Esophagus squamous epithelium (tissue), 5 donors: ENCODE data around the gene RALGPS1. TPM values are rescaled to one million over a fixed set of nuclear protein-coding genes. Genes with fewer than 3 reads are reported as not detected.

Experiments used
- DNase-seq: peaks from one replicate; lab custom pipeline; 2025; lab: John Stamatoyannopoulos, UW
- H3K27ac ChIP-seq, 4 donors: fragments of 200-600 bp; sonication (generic); one replicate each; pipeline ENCODE4 v1.5.1; 2016 to 2019; ENCODE audit warnings: mild to moderate bottlenecking in 1 of 4
- H3K27me3 ChIP-seq, 4 donors: fragments of 200-600 bp; sonication (generic); 1 replicate in 3 of 4; 2 replicates in 1 of 4; pipeline versions ENCODE4 v1.5.1 to v1.6.0; 2017 to 2021; ENCODE audit warnings: antibody characterized with exemption in 1 of 4
- H3K36me3 ChIP-seq, 3 donors: fragments of 200-600 bp; sonication (generic); one replicate each; pipeline ENCODE4 v1.5.1; 2016 to 2019
- H3K4me1 ChIP-seq, 3 donors: fragments of 200-600 bp; sonication (generic); one replicate each; pipeline ENCODE4 v1.5.1; 2017 to 2019
- H3K4me3 ChIP-seq, 4 donors: fragments of 200-600 bp; sonication (generic); 1 replicate in 3 of 4; 2 replicates in 1 of 4; pipeline ENCODE4 v1.5.1; 2016 to 2019; ENCODE audit warnings: mild to moderate bottlenecking in 2 of 4, moderate library complexity in 1 of 4
- H3K9me3 ChIP-seq, 3 donors: fragments of 200-600 bp; sonication (generic); one replicate each; pipeline ENCODE4 v1.5.1; 2016 to 2019
- POLR2A ChIP-seq, 4 donors: fragments of 450-650 bp; IDR thresholded peaks; one replicate each; pipeline ENCODE4 v1.6.1; 2017; ENCODE audit warnings: antibody characterized with exemption in 4 of 4, mild to moderate bottlenecking in 4 of 4, moderate library complexity in 3 of 4
- WGBS, 2 donors: methylation state at CpG; one replicate each; pipeline ENCODE4 v1.1.5; 2018; 5-methylcytosine and 5-hydroxymethylcytosine counted together
- intact Hi-C: fragments of 100-400 bp; cut with DNase I; formaldehyde crosslinking; loops from one replicate; pipeline ENCODE4 v1.15.0; 2022
- total RNA-seq, 4 donors: library from RNA; depleted of rRNA; stranded (reverse); fragments of >200 nt; gene quantifications; one replicate each; pipeline ENCODE4 v1.1.0, GENCODE V29; 2016
- TF ChIP-seq, protein P1 (sequence below), 6 experiments: fragments of 450-650 bp in 4 of 6; fragments of 200-600 bp in 2 of 6; sonication (generic) in 2 of 6; IDR thresholded peaks; one replicate each; pipeline ENCODE4 v1.5.1; 2016 to 2019; ENCODE audit warnings: antibody characterized with exemption in 6 of 6, mild to moderate bottlenecking in 4 of 6, moderate library complexity in 4 of 6
- donor health status: DM: yes; HTN: yes; CAD: no.

The RALGPS1 gene
- total RNA-seq, 4 donors from 2014 or later: 3.0 to 16.4 (median 10.6) TPM

DNA sequence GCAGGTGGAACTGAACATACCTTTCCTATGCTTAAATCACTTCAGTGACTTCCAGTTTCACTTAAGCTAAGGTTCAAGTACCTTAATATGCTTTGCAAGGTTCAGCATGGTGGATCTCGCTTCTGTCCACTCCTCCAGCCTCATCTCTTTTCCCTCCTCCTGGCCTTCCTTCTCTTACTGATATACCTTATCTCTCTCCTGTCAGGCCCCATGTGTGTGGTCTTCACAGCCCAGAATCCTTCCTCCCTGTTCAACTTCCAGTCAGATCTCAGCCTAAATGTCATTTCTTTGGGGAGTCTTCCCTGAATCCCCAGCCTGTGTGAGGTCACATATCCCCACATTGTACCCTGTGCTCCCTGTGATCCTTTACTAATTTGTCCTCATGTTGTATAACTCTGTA, 120.1 kb downstream of the RALGPS1 start:
- H3K27ac ChIP-seq: peak overlapping the region in 3 of 4 donors; percentile 49 to 73 (median 68)
- intact Hi-C loops: no loop called here
- TF ChIP-seq, protein P1, sequence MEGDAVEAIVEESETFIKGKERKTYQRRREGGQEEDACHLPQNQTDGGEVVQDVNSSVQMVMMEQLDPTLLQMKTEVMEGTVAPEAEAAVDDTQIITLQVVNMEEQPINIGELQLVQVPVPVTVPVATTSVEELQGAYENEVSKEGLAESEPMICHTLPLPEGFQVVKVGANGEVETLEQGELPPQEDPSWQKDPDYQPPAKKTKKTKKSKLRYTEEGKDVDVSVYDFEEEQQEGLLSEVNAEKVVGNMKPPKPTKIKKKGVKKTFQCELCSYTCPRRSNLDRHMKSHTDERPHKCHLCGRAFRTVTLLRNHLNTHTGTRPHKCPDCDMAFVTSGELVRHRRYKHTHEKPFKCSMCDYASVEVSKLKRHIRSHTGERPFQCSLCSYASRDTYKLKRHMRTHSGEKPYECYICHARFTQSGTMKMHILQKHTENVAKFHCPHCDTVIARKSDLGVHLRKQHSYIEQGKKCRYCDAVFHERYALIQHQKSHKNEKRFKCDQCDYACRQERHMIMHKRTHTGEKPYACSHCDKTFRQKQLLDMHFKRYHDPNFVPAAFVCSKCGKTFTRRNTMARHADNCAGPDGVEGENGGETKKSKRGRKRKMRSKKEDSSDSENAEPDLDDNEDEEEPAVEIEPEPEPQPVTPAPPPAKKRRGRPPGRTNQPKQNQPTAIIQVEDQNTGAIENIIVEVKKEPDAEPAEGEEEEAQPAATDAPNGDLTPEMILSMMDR (IDR thresholded peaks at IDR 0.05): no peak
- TF ChIP-seq POLR2A (IDR thresholded peaks at IDR 0.05): no peak
- no peak overlapping the region for H3K4me3 ChIP-seq
- no peak for DNase-seq
- no peaks in the 10 kb centered on the region for H3K27me3 ChIP-seq
- H3K9me3 ChIP-seq: no peaks in the 10 kb centered on the region
- 95 to 100% methylated on average over 1 of the region's 1 CpG for WGBS, 2 donors
- no peaks in the 10 kb centered on the region for H3K36me3 ChIP-seq
- peaks cover 0 to 17% (median 0%) of the 10 kb centered on the region in 3 donors for H3K4me1 ChIP-seq

DNA sequence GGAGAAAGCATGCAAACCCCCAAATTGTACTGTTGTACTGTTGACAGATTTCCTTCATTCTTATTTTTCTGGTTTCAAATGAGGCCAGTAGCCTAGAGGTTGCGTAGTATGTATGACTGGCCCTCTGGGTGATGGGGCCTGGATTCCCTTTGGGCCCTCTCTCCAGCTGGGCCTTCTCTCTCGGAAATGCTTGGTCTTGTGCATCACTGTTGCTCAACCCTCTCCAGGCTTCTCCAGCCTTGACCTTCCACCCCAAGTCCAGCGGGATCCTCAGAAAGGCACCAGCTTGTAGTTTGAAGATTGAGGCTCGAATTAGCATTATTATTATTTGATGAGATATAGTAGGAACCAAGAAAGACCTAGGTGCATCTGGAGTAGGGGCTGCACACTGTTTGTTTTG, 120.8 kb downstream of the RALGPS1 start:
- no peaks in the 10 kb centered on the region for H3K9me3 ChIP-seq
- no peaks in the 10 kb centered on the region for H3K36me3 ChIP-seq
- peaks cover 0 to 17% (median 0%) of the 10 kb centered on the region in 3 donors for H3K4me1 ChIP-seq
- DNase-seq: no peak
- peak overlapping the region in 3 of 4 donors; percentile 49 to 73 (median 68) for H3K27ac ChIP-seq
- no peak for TF ChIP-seq POLR2A (IDR thresholded peaks at IDR 0.05)
- TF ChIP-seq, protein P1 (IDR thresholded peaks at IDR 0.05): no peak
- no peaks in the 10 kb centered on the region for H3K27me3 ChIP-seq
- intact Hi-C loops: no loop called here
- H3K4me3 ChIP-seq: no peak overlapping the region
- 85 to 94% methylated on average over 3 to 4 of the region's 4 CpGs for WGBS, 2 donors

DNA sequence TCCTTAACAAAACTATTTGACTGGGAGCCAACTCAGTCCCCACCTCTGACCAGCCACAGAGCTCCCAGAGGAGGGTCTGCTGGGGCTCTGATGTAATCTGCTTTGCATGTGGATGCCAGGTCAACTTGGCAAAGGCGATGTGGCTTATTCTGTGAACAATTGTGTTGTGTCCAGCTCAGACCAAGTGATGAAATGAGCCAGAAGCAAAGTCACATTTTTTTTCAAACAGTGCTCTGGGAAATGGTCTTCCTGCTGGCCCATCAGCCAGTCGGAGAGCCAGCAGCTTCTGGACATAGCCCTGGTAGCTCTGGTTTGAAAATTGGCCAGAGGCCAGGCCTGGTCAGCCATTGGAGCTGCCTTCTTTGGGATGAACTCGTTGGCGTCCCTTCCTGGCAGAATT, 121.4 kb downstream of the RALGPS1 start:
- H3K27me3 ChIP-seq: no peaks in the 10 kb centered on the region
- 68 to 85% methylated on average over 4 of the region's 4 CpGs for WGBS, 2 donors
- no peaks in the 10 kb centered on the region for H3K36me3 ChIP-seq
- DNase-seq: no peak
- H3K9me3 ChIP-seq: no peaks in the 10 kb centered on the region
- intact Hi-C loops: no loop called here
- peaks cover 0 to 17% (median 0%) of the 10 kb centered on the region in 3 donors for H3K4me1 ChIP-seq
- no peak overlapping the region for H3K4me3 ChIP-seq
- TF ChIP-seq, protein P1 (IDR thresholded peaks at IDR 0.05): no peak
- TF ChIP-seq POLR2A (IDR thresholded peaks at IDR 0.05): no peak
- H3K27ac ChIP-seq: peak overlapping the region; percentile 13 to 73 (median 61)

DNA sequence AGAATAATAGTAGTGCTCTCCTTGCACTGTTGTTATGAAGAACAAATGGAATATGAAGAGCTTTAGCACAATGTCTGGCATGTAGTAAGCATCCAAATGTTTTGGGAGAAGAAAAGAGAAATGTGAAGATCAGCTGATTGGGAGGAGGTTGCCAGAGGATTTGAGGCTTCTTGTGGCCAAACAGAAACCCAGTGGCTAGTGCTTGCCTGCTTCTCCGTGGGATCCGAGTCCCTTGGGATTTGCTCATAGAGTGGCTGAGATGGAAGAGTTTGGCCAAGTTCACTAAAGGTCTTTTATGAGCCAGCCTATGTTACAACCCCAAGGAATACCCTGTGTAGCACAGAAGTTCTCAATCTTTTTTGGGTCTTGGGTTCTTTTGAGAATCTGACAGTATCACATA, 121.9 kb downstream of the RALGPS1 start:
- no peaks in the 10 kb centered on the region for H3K9me3 ChIP-seq
- no peaks in the 10 kb centered on the region for H3K27me3 ChIP-seq
- TF ChIP-seq, protein P1 (IDR thresholded peaks at IDR 0.05): no peak
- WGBS, 2 donors: 81 to 89% methylated on average over 2 of the region's 2 CpGs
- H3K4me3 ChIP-seq: no peak overlapping the region
- no peak for DNase-seq
- H3K36me3 ChIP-seq: no peaks in the 10 kb centered on the region
- intact Hi-C loops: no loop called here
- peaks cover 0 to 17% (median 0%) of the 10 kb centered on the region in 3 donors for H3K4me1 ChIP-seq
- H3K27ac ChIP-seq: peak overlapping the region; percentile 13 to 73 (median 61)

DNA sequence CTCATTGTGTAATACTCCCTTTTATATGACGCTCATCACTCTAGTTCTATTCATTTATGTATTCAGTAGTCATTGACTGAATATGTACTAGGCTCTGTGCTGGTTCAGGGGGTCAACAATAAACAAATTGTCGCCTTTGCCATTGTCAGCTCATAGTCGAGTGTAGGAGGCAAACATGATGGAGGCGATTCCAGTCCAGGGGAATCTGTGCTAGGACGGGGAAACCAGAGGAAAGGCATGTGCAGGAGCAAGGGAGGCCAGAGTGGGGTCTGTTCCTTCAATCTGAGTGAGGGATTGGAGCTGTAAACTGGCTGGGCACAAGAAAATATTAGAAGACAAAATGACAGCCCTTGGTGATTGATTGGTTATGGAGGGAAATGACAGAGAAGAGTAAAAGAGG, 123.9 kb downstream of the RALGPS1 start:
- Histone ChIP-seq H3K4me3 (no peak overlapping the region), H3K36me3 (no peaks in the 10 kb centered on the region), H3K4me1 (peaks cover 0 to 17% (median 0%) of the 10 kb centered on the region in 3 donors), H3K27me3 (no peaks in the 10 kb centered on the region), H3K9me3 (no peaks in the 10 kb centered on the region), H3K27ac (no peak overlapping the region)
- WGBS, 2 donors: 86 to 89% methylated on average over 5 of the region's 5 CpGs
- no peak for DNase-seq
- TF ChIP-seq, protein P1 (IDR thresholded peaks at IDR 0.05): no peak
- no peak for TF ChIP-seq POLR2A (IDR thresholded peaks at IDR 0.05)
- intact Hi-C loops: no loop called here
